ENCODE data around the gene SIRPG.

- no peak for TF ChIP-seq CTCF (conservative IDR thresholded peaks at IDR 0.05)
- no peak for TF ChIP-seq EZH2 (IDR thresholded peaks at IDR 0.05; ENCODE audit: low read depth)
These were observed 48.5 kb upstream of the SIRPG start for GRCh38 chr20:1706079-1706478.

Data from PC-9 (cell line).